Measurements from ENCODE around the gene FAM131C.

- no peak for TF ChIP-seq POLR2A (IDR thresholded peaks at IDR 0.05; ENCODE audit: low read depth, low read length)
- no peak for TF ChIP-seq TAF1 (IDR thresholded peaks at IDR 0.05; ENCODE audit: borderline replicate concordance, low read depth, low read length)
- TF ChIP-seq POLR2AphosphoS5 (IDR thresholded peaks at IDR 0.05; ENCODE audit: low read depth, low read length), result no peak
These were observed 14.3 kb upstream of the FAM131C start for GRCh38 chr1:16087733-16088132.
